ENCODE data around the gene CHIC1. TPM values are rescaled to one million over a fixed set of nuclear protein-coding genes. Genes with fewer than 3 reads are reported as not detected.
"Not testable (repeated sequence)": the region's sequence is repeated elsewhere in the genome, so short reads cannot be mapped to it uniquely, and the experiment has no call there.

CHIC1 gene
- total RNA-seq, 1 donor from 2014 or later = 11.9 TPM

DNA sequence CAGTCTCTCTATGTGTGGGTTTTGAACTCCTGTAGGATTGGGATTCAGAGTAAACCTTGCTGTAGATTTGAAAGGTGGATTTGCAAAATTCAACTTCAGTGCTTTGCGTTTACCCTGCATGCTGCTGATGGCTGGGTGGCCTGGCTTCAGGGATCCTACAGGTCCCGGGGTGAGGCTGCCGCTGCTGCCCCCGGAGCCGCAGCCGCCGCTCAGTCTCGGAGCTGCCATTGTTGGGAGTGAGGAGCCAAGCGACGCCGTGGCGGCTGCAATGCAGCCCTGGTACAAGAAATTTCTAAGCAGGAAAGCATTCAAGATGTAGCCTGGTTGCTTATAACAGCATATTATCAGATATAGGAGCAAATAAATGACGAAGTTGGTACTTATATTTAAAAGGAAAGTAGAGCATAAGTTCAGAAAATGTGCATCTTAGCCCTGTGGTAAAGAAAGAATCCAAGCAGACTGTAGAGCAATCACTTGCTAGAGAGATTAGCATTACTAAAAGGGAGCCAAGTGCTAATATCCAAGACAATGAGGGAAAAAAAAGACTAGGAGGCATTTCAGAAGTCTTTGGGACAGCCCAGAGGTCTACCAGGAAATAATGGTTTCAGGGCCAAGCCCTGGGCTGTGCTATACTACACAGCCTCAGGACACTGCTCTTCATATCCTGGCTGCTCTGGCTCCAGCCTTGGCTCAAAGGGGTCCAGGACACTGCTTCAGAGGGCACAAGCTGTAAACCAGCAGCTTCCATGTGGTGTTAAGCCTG lies 36.9 kb upstream of the CHIC1 start:
- Histone ChIP-seq H3K9ac (ENCODE audit: low read length) (no peak overlapping the region), H3K4me2 (ENCODE audit: low read length) (no peak overlapping the region), H3K9me3 (ENCODE audit: insufficient read depth, low read depth, low read length) (no peaks in the 10 kb centered on the region), H3K27me3 (ENCODE audit: insufficient read depth, low read length) (no peaks in the 10 kb centered on the region), H3K79me2 (ENCODE audit: insufficient read depth, low read length) (no peaks in the 10 kb centered on the region), H3K4me3 (ENCODE audit: insufficient read depth, low read depth, low read length) (no peak overlapping the region), H3K36me3 (ENCODE audit: insufficient read depth, low read length) (no peaks in the 10 kb centered on the region), H2AFZ (ENCODE audit: low read depth, low read length) (no peak overlapping the region), H4K20me1 (ENCODE audit: insufficient read depth, low read length) (no peaks in the 10 kb centered on the region), H3K27ac (ENCODE audit: low read depth, low read length) (no peak overlapping the region), H3K4me1 (ENCODE audit: insufficient read depth, low read length) (no peaks in the 10 kb centered on the region)
- no peak for TF ChIP-seq EZH2 (IDR thresholded peaks at IDR 0.05; ENCODE audit: insufficient read depth, low read length)
- TF ChIP-seq, protein P1, sequence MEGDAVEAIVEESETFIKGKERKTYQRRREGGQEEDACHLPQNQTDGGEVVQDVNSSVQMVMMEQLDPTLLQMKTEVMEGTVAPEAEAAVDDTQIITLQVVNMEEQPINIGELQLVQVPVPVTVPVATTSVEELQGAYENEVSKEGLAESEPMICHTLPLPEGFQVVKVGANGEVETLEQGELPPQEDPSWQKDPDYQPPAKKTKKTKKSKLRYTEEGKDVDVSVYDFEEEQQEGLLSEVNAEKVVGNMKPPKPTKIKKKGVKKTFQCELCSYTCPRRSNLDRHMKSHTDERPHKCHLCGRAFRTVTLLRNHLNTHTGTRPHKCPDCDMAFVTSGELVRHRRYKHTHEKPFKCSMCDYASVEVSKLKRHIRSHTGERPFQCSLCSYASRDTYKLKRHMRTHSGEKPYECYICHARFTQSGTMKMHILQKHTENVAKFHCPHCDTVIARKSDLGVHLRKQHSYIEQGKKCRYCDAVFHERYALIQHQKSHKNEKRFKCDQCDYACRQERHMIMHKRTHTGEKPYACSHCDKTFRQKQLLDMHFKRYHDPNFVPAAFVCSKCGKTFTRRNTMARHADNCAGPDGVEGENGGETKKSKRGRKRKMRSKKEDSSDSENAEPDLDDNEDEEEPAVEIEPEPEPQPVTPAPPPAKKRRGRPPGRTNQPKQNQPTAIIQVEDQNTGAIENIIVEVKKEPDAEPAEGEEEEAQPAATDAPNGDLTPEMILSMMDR (IDR thresholded peaks at IDR 0.05; ENCODE audit: insufficient read depth, low read depth, low read length) = no peak
- Mint-ChIP-seq H3K4me1 (ENCODE audit: low read depth, unreplicated experiment) (no peaks in the 10 kb centered on the region), H3K4me3 (ENCODE audit: unreplicated experiment) (no peak overlapping the region), H3K36me3 (ENCODE audit: low read depth, unreplicated experiment) (no peaks in the 10 kb centered on the region), H3K27ac (ENCODE audit: unreplicated experiment) (no peak overlapping the region), H3K9me3 (ENCODE audit: unreplicated experiment) (no peaks in the 10 kb centered on the region), H3K27me3 (ENCODE audit: low read depth, unreplicated experiment) (no peaks in the 10 kb centered on the region)
- DNase-seq (ENCODE audit: low read depth) = no peak
- FAIRE-seq = no peak

DNA sequence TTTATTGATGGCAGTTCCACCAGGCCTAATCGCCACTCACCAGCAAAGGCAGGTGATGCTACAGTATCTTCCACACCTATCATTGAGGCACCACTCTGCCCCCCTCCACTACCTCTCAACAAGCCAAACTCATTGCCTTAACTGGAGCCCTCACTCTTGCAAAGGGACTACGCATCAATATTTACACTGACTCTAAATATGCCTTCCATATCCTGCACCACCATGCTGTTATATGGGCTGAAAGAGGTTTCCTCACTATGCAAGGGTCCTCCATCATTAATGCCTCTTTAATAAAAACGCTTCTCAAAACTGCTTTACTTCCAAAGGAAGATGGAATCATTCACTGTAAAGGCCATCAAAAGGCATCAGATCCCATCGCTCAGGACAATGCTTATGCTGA lies 31.3 kb upstream of the CHIC1 start:
- not testable (repeated sequence) for H3K27ac Mint-ChIP-seq (ENCODE audit: unreplicated experiment); H3K9me3 ChIP-seq (ENCODE audit: insufficient read depth, low read depth, low read length); H4K20me1 ChIP-seq (ENCODE audit: insufficient read depth, low read length); FAIRE-seq; H3K4me1 Mint-ChIP-seq (ENCODE audit: low read depth, unreplicated experiment); H3K4me1 ChIP-seq (ENCODE audit: insufficient read depth, low read length); H3K9me3 Mint-ChIP-seq (ENCODE audit: unreplicated experiment); H3K36me3 ChIP-seq (ENCODE audit: insufficient read depth, low read length); H3K4me3 Mint-ChIP-seq (ENCODE audit: unreplicated experiment); H3K27me3 ChIP-seq (ENCODE audit: insufficient read depth, low read length); H3K4me2 ChIP-seq (ENCODE audit: low read length); H3K36me3 Mint-ChIP-seq (ENCODE audit: low read depth, unreplicated experiment); H3K4me3 ChIP-seq (ENCODE audit: insufficient read depth, low read depth, low read length); H3K27ac ChIP-seq (ENCODE audit: low read depth, low read length); H3K9ac ChIP-seq (ENCODE audit: low read length); H3K79me2 ChIP-seq (ENCODE audit: insufficient read depth, low read length); H2AFZ ChIP-seq (ENCODE audit: low read depth, low read length); DNase-seq (ENCODE audit: low read depth); H3K27me3 Mint-ChIP-seq (ENCODE audit: low read depth, unreplicated experiment)

DNA sequence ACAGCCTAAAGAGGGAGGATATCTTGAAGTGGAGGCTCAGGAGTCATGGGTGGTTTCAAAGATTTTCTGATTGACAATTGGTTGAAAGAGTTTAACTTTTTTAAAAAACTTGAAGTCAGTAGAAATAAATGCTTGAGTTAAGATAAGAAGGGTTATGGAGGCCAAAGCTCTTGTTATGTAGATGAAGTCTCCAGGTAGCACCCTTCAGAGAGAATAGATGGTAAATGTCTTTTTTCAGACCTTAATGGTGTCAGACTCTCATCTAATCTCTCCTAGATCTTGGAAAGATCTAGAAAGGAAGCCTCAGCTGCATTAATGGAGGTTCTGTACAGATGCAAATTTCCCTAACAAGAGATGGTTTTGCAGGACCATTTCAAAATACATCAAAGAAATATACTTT lies 6.8 kb upstream of the CHIC1 start:
- Mint-ChIP-seq H3K4me3 (ENCODE audit: unreplicated experiment) (no peak overlapping the region), H3K27ac (ENCODE audit: unreplicated experiment) (no peak overlapping the region)
- H3K36me3 ChIP-seq (ENCODE audit: insufficient read depth, low read length) = no peaks in the 10 kb centered on the region

More for the DNA sequence above, 6.8 kb upstream of the CHIC1 start:
- H3K4me3 ChIP-seq (ENCODE audit: insufficient read depth, low read depth, low read length) = no peak overlapping the region
- no peaks in the 10 kb centered on the region for H4K20me1 ChIP-seq (ENCODE audit: insufficient read depth, low read length)
- Mint-ChIP-seq H3K36me3 (ENCODE audit: low read depth, unreplicated experiment) (no peaks in the 10 kb centered on the region), H3K9me3 (ENCODE audit: unreplicated experiment) (no peaks in the 10 kb centered on the region), H3K4me1 (ENCODE audit: low read depth, unreplicated experiment) (no peaks in the 10 kb centered on the region), H3K27me3 (ENCODE audit: low read depth, unreplicated experiment) (no peaks in the 10 kb centered on the region)
- H2AFZ ChIP-seq (ENCODE audit: low read depth, low read length) = no peak overlapping the region
- no peaks in the 10 kb centered on the region for H3K27me3 ChIP-seq (ENCODE audit: insufficient read depth, low read length)
- no peak overlapping the region for H3K27ac ChIP-seq (ENCODE audit: low read depth, low read length)
- DNase-seq (ENCODE audit: low read depth) (no peak), FAIRE-seq (no peak)
- TF ChIP-seq, protein P1 (IDR thresholded peaks at IDR 0.05; ENCODE audit: insufficient read depth, low read depth, low read length) = no peak
- no peak for TF ChIP-seq EZH2 (IDR thresholded peaks at IDR 0.05; ENCODE audit: insufficient read depth, low read length)
- H3K79me2 ChIP-seq (ENCODE audit: insufficient read depth, low read length) = no peaks in the 10 kb centered on the region
- no peak overlapping the region for H3K4me2 ChIP-seq (ENCODE audit: low read length)
- no peaks in the 10 kb centered on the region for H3K4me1 ChIP-seq (ENCODE audit: insufficient read depth, low read length)
- no peaks in the 10 kb centered on the region for H3K9me3 ChIP-seq (ENCODE audit: insufficient read depth, low read depth, low read length)
- no peak overlapping the region for H3K9ac ChIP-seq (ENCODE audit: low read length)

Measured in astrocyte (in vitro differentiated cells and primary cell).